Hepatic stellate cell (primary cell): Measurements from ENCODE around the gene WRAP73.

ENCODE experiments used
- DNase-seq: peaks from one replicate; pipeline ENCODE4 v3.0.0; 2011; ENCODE audit warnings: low spot score

The WRAP73 gene, protein sequence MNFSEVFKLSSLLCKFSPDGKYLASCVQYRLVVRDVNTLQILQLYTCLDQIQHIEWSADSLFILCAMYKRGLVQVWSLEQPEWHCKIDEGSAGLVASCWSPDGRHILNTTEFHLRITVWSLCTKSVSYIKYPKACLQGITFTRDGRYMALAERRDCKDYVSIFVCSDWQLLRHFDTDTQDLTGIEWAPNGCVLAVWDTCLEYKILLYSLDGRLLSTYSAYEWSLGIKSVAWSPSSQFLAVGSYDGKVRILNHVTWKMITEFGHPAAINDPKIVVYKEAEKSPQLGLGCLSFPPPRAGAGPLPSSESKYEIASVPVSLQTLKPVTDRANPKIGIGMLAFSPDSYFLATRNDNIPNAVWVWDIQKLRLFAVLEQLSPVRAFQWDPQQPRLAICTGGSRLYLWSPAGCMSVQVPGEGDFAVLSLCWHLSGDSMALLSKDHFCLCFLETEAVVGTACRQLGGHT

DNA sequence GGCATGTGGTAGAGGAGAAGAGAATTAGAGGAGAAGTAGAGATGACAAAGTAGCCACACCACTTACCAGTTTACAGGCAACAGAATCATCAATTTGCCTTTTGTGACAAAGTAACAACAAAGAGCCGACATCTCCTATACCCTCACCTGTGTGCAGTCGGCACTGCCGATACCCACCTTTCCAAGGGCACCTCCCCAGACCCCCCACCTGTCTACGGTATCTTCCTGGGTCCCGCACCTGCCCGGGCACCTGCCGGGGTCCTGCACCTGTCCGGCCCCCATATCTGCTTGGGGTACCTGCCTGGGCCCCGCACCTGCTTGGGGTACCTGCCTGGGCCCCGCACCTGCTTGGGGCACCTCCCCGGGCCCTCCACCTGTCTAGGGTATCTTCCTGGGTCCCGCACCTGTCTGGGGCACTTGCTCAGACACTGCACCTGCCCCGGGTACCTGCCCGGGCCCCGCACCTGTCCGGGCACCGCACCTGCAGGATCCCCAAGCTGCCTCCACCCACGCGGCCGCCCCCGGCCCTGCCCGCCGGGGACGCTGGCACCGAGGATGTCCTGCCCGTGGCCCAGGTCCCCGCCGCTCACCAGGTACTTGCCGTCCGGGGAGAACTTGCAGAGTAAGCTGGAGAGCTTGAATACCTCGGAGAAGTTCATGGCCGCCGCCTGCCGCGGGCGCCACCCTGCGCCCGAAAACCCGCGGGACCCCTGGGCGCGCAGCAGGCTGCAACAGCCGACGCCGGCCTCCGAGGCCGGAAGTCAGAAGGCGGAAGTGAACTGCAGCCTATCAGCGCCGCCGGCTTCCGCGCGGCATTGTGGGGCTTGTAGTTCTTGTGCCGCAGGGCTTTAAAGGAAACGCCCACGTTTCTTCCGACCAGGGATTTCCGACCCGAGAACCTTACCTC lies at the start of gene WRAP73:
WRAP73 (minus strand) TSS at position 762 of the 906 bp plus-strand sequence; CDS start at position 658, 104 bp downstream.
- DNase-seq = peak; percentile 97

GRCh38 chr1:3699596-3699995 lies 49.7 kb upstream of the WRAP73 start:
- no peak for DNase-seq

DNA sequence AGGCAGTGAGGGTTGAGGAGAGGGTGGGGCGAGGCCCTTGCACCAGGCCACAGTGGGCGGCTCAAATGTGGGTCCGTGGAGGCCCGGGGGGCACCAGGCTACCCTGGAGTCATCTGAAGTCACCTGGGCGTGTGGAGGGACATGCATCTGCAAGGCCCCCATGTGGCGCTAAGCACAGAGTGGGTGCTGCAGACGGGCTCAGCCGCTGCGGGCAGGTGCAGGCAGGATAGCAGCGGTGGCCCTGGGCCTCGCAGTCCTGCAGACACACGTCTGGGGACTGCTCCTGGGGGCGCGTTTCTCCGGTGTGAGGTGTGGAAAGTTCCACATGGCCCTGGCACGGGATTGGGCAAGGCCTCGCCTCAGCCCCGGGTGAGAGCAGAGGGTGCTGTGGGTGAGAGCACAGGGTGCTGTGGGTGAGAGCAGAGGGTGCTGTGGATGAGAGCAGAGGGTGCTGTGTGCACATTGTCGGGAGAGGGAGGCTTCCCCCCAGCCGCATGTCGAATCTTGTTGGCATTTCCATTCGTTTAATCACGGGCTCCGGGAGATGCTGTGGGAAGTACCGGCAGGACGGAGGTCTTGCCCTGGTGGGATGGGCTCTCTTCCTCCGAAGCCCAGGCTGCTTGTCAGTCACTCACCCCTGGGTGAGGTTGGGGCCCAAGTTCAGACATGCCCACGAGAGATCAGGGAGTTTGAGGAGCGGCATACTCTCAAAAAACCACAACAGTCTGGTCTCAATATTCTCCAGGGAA lies 48.9 kb upstream of the WRAP73 start:
- no peak for DNase-seq

DNA sequence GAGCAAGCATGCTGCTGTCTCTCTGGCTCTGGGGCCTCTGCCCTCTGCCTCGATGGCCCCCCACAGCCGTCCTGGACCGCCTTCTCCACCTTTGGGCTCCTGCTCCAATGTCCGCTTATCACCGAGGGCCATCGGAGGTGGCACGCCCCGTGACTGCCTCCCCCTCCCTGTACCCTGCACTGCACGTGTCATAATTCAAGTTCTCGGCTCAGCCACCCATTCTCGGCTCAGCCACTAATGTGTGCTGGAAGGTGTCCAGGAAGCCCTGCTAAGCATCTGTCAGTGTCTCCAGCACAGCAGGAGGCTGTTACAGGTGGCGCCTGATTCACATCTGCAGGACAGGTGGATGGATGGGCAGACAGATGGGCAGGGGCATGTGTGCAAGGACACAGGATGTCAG lies 47.9 kb upstream of the WRAP73 start:
- no peak for DNase-seq

GRCh38 chr1:3697104-3697503 lies 47.2 kb upstream of the WRAP73 start:
- no peak for DNase-seq

DNA sequence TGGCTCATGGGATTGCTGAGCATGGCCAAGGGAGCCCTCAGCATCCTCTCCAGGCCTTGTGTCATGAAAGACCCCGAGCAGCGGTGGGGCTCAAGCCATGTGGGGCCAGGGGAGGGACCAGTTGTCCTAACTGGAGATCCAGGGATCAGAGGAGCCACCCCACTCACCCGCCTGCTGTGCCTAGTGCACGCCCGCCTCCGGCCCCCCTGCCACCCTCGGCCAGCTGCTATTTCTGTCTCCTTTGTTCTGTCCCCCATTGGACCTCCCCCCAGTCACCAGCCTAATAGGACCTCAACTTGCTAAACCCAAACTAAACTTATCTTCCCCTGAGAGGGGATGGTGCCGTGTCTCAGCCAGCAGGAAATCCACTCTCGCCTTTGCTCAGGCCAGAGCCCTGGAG lies 46.8 kb upstream of the WRAP73 start:
- no peak for DNase-seq

DNA sequence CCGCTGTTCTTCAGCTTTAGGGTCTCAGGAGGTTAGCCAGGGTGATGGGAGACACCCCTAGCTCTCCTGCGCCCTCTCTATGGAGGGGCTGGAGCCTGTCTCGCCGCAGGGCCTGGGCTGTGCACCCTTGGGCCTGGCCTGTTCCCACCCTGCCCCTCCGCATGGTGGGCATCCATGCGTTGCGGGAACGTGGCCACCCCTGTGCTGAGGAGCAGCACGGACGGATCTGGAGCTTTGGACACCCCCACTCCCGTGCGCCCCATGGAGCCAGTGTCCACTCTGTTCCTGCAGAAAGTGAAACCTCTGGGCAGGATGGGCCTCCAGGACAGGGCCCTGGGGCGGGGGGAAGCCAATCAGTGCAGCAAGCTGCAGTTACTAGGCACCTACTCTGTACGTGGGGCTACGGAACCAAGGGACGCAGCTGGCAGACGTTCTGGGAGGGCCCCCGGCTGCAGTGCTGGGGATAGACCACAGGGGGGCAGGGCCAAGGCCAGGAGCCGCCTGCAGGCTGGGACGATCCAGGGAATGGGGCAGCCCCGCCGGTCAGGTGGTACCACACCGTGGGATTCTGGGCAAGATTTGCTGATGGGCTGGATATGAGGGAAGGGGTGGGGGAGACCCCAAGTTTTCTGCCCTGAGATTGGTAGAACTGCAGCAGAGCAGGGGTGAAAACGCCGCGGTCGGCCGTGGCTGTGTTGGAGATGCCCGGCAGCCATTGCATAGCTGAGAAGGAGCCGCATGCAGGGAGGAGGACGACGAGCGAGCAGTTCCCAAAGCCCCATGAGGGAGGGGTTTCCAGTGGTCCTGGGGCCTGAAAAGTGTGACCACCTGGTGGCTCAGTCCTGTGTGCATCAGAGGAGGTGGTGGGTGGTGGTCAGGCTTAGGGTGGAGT lies 45.7 kb upstream of the WRAP73 start:
- DNase-seq = peak; percentile 85

DNA sequence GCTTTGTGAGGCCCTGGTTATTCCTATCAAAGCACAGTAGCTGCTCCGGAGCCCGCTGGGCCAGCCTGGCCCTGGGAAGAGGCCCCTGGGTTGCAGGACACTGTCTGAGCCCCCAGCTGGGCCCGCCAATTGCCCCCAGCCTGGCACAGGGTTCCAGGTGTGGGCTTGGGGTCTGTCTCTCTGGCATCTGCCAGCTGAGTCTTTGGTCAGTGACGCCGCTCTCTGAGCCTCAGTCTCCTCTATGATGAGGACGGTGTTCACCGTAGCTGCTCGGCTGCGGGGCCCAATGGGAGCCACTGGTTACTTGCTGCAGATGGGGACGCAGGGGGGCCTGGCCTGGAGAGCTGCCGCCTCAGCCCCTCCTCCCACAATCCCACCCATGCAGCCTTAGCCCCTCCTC lies 43.4 kb upstream of the WRAP73 start:
- DNase-seq = no peak

DNA sequence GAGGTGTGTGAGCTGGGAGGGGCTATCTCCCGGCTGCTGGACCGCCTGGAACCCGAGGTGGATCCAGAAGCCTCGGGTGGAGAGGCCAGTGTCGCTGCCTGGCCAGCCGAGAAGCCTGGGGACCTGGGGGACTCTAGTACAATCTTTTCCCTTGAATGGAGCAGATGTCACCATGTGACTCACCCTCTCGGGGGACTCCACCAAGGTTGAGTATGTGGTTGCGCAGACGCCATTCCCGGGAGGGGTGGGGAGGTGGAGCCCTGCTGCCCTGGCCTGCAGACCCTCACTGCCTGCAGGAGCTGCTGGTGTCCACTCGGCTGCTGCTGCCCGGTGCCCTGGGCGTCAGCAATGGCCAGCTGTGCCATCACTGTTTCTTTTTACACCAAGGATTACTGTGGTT lies 42.7 kb upstream of the WRAP73 start:
- DNase-seq = no peak

GRCh38 chr1:3691421-3692204 lies 41.7 kb upstream of the WRAP73 start:
- DNase-seq = no peak

DNA sequence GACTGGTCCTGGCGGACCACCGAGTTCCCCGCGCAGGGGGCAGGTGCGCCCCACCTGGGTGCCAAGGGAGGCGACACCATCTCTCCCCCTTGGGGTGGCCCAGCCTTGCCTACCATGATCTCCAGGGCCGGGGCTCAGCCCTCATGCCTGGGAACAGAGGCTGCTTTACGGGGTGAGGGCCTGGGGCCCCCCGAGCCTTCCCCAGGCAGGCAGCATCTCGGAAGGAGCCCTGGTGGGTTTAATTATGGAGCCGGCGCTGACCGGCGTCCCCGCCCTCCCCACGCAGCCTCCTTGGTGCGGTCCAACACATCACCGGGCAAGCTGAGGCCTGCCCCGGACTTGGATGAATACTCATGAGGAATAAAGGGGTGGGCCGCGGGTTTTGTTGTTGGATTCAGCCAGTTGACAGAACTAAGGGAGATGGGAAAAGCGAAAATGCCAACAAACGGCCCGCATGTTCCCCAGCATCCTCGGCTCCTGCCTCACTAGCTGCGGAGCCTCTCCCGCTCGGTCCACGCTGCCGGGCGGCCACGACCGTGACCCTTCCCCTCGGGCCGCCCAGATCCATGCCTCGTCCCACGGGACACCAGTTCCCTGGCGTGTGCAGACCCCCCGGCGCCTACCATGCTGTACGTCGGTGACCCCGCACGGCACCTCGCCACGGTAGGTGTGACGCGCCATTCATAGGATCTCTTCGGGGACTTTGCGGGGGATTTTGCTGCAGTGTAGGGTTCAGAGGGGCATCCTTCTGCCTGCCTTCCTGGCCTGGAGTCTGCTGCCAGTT lies 40.6 kb upstream of the WRAP73 start:
- no peak for DNase-seq

DNA sequence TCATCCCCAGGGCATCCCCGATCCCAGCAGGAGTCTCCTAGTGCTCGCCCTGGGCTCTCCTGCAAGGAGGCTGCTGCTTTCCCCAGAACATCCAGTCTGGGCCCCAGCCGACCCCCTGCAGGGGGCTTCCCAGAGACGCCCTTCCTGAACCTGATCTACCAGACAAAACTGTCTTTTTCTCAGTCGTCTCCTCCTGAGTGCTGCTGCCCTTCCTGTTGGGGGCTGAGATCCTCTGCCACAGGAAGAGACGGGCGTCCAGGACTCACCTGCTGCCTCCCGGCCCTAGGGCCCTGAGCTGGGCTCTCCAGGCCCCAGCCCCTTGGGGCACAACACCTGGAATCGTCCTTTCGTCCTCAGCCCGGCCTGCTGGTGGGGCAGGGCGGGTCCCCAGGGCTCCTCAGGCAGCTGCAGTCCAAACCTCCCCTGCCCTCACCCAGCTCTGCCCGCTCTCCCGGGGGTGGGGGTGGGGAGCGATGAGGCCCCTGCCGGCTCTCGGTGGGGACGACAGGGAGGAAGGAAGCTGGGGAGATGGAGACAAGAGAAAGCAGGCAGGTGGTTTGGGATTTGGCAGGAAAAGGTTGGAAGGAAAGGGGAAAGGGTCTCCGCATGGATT lies 39.3 kb upstream of the WRAP73 start:
- DNase-seq = no peak

GRCh38 chr1:3688356-3689137 lies 38.6 kb upstream of the WRAP73 start:
- no peak for DNase-seq

GRCh38 chr1:3687504-3687903 lies 37.6 kb upstream of the WRAP73 start:
- DNase-seq = no peak

GRCh38 chr1:3685906-3686305 lies 36.0 kb upstream of the WRAP73 start:
- no peak for DNase-seq

GRCh38 chr1:3685222-3685621 lies 35.3 kb upstream of the WRAP73 start:
- no peak for DNase-seq

- DNase-seq = no peak
Observed at GRCh38 chr1:3683992-3684391, 34.1 kb upstream of the WRAP73 start.

DNA sequence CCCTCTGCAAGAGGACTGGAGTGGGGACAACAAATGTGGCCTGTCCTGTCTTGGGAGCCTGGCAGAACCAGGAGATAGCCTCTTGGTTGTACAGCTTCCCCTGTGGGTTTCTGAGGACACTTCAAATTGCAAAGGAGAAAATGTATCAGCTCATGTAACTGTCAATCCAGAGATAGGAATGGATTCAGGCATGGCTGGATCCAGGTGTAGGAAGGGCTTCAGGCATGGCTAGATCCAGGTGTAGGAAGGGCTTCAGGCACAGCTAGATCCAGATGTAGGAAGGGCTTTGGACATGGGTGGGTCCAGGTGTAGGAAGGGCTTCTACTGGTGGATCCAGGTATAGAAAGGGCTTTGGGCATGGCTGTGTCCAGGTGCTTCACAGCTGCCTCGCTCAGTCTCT lies 33.3 kb upstream of the WRAP73 start:
- no peak for DNase-seq
